Measurements from ENCODE around the gene MREG.

GRCh38 chr2:216059233-216059834, 46.0 kb upstream of the MREG start:
- no peak for TF ChIP-seq CTCF (IDR thresholded peaks at IDR 0.05)
- TF ChIP-seq POLR2A (IDR thresholded peaks at IDR 0.05): no peak
- TF ChIP-seq EP300 (IDR thresholded peaks at IDR 0.05): no peak
